ENCODE results near the gene FMNL1.

The FMNL1 gene, protein sequence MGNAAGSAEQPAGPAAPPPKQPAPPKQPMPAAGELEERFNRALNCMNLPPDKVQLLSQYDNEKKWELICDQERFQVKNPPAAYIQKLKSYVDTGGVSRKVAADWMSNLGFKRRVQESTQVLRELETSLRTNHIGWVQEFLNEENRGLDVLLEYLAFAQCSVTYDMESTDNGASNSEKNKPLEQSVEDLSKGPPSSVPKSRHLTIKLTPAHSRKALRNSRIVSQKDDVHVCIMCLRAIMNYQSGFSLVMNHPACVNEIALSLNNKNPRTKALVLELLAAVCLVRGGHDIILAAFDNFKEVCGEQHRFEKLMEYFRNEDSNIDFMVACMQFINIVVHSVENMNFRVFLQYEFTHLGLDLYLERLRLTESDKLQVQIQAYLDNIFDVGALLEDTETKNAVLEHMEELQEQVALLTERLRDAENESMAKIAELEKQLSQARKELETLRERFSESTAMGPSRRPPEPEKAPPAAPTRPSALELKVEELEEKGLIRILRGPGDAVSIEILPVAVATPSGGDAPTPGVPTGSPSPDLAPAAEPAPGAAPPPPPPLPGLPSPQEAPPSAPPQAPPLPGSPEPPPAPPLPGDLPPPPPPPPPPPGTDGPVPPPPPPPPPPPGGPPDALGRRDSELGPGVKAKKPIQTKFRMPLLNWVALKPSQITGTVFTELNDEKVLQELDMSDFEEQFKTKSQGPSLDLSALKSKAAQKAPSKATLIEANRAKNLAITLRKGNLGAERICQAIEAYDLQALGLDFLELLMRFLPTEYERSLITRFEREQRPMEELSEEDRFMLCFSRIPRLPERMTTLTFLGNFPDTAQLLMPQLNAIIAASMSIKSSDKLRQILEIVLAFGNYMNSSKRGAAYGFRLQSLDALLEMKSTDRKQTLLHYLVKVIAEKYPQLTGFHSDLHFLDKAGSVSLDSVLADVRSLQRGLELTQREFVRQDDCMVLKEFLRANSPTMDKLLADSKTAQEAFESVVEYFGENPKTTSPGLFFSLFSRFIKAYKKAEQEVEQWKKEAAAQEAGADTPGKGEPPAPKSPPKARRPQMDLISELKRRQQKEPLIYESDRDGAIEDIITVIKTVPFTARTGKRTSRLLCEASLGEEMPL

GRCh38 chr17:45221081-45222013 lies at the start of gene FMNL1:
Gene FMNL1, plus strand, starts transcription at chr17:45221885. Its CDS starts 240 bp downstream, at chr17:45222125.
- TF ChIP-seq, protein P1, sequence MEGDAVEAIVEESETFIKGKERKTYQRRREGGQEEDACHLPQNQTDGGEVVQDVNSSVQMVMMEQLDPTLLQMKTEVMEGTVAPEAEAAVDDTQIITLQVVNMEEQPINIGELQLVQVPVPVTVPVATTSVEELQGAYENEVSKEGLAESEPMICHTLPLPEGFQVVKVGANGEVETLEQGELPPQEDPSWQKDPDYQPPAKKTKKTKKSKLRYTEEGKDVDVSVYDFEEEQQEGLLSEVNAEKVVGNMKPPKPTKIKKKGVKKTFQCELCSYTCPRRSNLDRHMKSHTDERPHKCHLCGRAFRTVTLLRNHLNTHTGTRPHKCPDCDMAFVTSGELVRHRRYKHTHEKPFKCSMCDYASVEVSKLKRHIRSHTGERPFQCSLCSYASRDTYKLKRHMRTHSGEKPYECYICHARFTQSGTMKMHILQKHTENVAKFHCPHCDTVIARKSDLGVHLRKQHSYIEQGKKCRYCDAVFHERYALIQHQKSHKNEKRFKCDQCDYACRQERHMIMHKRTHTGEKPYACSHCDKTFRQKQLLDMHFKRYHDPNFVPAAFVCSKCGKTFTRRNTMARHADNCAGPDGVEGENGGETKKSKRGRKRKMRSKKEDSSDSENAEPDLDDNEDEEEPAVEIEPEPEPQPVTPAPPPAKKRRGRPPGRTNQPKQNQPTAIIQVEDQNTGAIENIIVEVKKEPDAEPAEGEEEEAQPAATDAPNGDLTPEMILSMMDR (IDR thresholded peaks at IDR 0.05; ENCODE audit: low read depth, low read length, missing control alignments), result no peak
- H3K4me3 ChIP-seq (ENCODE audit: low read depth, low read length), result peak within 1 kb of the TSS; percentile 84
- no peak for DNase-seq (ENCODE audit: low read depth)

DNA sequence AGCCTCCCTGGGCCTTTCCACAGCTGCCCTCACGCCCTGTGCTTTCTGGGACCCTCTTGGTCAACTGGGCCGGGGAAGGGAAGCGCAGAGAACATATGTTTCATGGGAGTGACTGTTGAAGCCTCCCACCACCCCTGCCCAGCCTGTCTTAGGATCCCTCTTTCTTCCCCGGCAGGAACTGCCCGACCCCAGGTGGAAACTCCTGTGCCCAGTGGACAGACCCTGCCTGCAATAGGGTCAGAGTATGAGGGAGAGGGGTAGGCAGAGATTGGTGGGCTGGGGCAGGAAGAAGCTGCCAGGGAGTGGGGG lies 49.5 kb upstream of the FMNL1 start:
- no peak overlapping the region for H3K4me3 ChIP-seq (ENCODE audit: low read depth, low read length)
- no peak for DNase-seq (ENCODE audit: low read depth)
- TF ChIP-seq, protein P1 (IDR thresholded peaks at IDR 0.05; ENCODE audit: low read depth, low read length, missing control alignments), result no peak

DNA sequence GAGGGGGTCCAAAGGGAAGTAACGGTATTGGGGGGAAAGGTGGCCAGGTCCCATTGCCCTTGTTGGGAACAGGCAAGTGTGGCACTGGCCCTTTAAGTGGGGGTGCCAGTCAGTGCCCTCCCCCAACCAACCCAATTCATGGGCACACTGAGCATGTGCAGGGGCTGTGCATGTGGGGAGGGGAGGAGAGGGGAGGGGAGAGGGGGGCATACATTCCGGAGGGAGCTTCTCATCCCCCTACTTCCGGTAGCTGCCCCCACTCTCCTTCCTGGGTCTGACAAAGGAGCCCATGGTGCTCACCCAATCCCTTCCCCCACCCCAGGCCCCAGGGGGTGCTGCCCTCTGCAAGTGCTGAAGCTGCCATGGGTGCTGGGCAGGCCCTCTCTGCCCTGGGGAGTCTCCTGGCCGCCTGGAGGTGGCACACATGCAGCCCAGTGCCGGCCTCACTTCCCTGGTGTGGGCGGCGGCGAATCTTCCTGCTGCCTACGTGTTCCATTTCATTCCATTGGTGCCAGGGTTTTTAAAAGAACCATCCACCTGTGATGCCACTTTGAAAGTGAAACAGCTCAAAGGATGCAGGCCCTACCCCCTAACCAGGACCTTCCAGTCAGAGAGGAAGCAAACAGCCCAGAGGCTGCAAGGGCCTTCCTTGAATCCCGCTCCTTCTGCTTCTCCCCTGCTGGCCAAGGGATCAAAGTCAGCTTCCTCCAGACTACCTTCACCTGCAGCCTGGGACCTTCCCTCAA lies 49.0 kb upstream of the FMNL1 start:
- DNase-seq (ENCODE audit: low read depth), result no peak
- peak overlapping the region; percentile 31 for H3K4me3 ChIP-seq (ENCODE audit: low read depth, low read length)
- TF ChIP-seq, protein P1 (IDR thresholded peaks at IDR 0.05; ENCODE audit: low read depth, low read length, missing control alignments), result peak; percentile 10

DNA sequence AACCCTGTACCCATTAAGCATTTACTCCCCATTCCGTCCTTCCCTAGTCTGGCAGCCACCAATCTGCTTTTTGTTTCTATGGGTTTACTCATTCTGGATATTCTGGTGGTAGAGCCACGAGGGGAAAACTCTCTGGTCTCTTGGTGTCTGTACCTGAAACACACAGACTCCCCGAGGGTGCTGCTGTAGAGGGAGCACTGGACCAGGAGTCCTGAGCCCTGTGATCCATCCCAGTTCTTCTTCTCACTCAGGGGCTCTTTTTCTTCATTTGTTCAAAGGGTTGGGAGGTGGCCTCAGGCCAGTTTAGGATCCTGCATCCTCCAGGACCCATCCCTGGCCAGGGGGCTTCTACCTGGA lies 45.9 kb upstream of the FMNL1 start:
- H3K4me3 ChIP-seq (ENCODE audit: low read depth, low read length), result no peak overlapping the region
- DNase-seq (ENCODE audit: low read depth), result no peak
- TF ChIP-seq, protein P1 (IDR thresholded peaks at IDR 0.05; ENCODE audit: low read depth, low read length, missing control alignments), result no peak

- DNase-seq (ENCODE audit: low read depth), result no peak
- TF ChIP-seq, protein P1 (IDR thresholded peaks at IDR 0.05; ENCODE audit: low read depth, low read length, missing control alignments), result no peak
- H3K4me3 ChIP-seq (ENCODE audit: low read depth, low read length), result no peak overlapping the region
These were observed 44.1 kb upstream of the FMNL1 start for GRCh38 chr17:45177563-45177962.

Data from GM12864 (cell line).